Stimulated activated CD8-positive, alpha-beta memory T cell treated with anti-CD3 and anti-CD28 coated beads, Interleukin-2, amount 100 ng/mL, for 48 hours (primary cell): ENCODE measurements around the gene PLEKHO1.

ENCODE experiments used
- DNase-seq, 2 donors: peaks; one replicate each; pipeline ENCODE4 v3.0.0-alpha.2; 2020; ENCODE audit warnings: low read depth in 2 of 2

Gene PLEKHO1

GRCh38 chr1:150150133-150151021 lies 661 bp downstream of the PLEKHO1 start:
- no peak for DNase-seq

GRCh38 chr1:150151291-150152181 lies 1.8 kb downstream of the PLEKHO1 start:
- DNase-seq: peak in 1 of 2 donors; percentile 42

- DNase-seq: no peak
These were observed 2.4 kb downstream of the PLEKHO1 start for GRCh38 chr1:150152182-150152536.

- DNase-seq: no peak
These were observed 3.2 kb downstream of the PLEKHO1 start for GRCh38 chr1:150152772-150153456.

- DNase-seq: no peak
These were observed 4.4 kb downstream of the PLEKHO1 start for GRCh38 chr1:150154143-150154542.

- DNase-seq: no peak
These were observed 5.8 kb downstream of the PLEKHO1 start for GRCh38 chr1:150155413-150156071.

GRCh38 chr1:150156868-150157603 lies 7.3 kb downstream of the PLEKHO1 start:
- no peak for DNase-seq

GRCh38 chr1:150159550-150159949 lies 9.8 kb downstream of the PLEKHO1 start:
- DNase-seq: no peak

GRCh38 chr1:150160964-150161621 lies 11.4 kb downstream of the PLEKHO1 start:
- no peak for DNase-seq

GRCh38 chr1:150161747-150162581 lies 12.2 kb downstream of the PLEKHO1 start:
- no peak for DNase-seq

- no peak for DNase-seq
These were observed 12.8 kb downstream of the PLEKHO1 start for GRCh38 chr1:150162582-150162861.

- DNase-seq: no peak
These were observed 13.4 kb downstream of the PLEKHO1 start for GRCh38 chr1:150162862-150163706.

GRCh38 chr1:150164224-150164623 lies 14.5 kb downstream of the PLEKHO1 start:
- no peak for DNase-seq

GRCh38 chr1:150164779-150165178 lies 15.1 kb downstream of the PLEKHO1 start:
- no peak for DNase-seq

GRCh38 chr1:150165622-150166612 lies 16.2 kb downstream of the PLEKHO1 start:
- peak in 1 of 2 donors; percentile 29 for DNase-seq

- DNase-seq: peak; percentile 45 to 47
These were observed 19.4 kb downstream of the PLEKHO1 start for GRCh38 chr1:150168960-150169601.

- DNase-seq: no peak
These were observed 22.1 kb downstream of the PLEKHO1 start for GRCh38 chr1:150171801-150172200.
